Keratinocyte (primary cell): ENCODE data around the gene ZNF280D.

Source experiments
- CTCF ChIP-seq, 3 experiments: IDR thresholded peaks in 1 of 3; conservative IDR thresholded peaks in 1 of 3; optimal IDR thresholded peaks in 1 of 3; 2 replicates in 2 of 3; 3 replicates in 1 of 3; pipeline versions ENCODE3 to v1.5.1; 2011; ENCODE audit warnings: low read length in 3 of 3, mild to moderate bottlenecking in 3 of 3, moderate library complexity in 2 of 3, control low read depth in 1 of 3, inconsistent platforms in 1 of 3; ENCODE audit not compliant: insufficient read depth in 2 of 3; ENCODE audit errors: extremely low read depth in 1 of 3
- EZH2 ChIP-seq: IDR thresholded peaks from one replicate; pipeline ENCODE4 v1.6.1; 2012; ENCODE audit warnings: inconsistent platforms, mild to moderate bottlenecking, low read length, moderate library complexity

GRCh38 chr15:56735589-56735988 lies 2.3 kb upstream of the ZNF280D start:
- no peak for TF ChIP-seq CTCF (optimal IDR thresholded peaks at IDR 0.05 in 1 of 3, IDR thresholded peaks at IDR 0.05 in 1 of 3, conservative IDR thresholded peaks at IDR 0.05 in 1 of 3; ENCODE audit: extremely low read depth in 1 of 3, insufficient read depth in 2 of 3, low read length in 3 of 3)
- TF ChIP-seq EZH2 = no peak
